Keratinocyte (primary cell): ENCODE data around the gene GALNT14.

Experiments used
- EZH2 ChIP-seq: IDR thresholded peaks from one replicate; pipeline ENCODE4 v1.6.1; 2012; ENCODE audit warnings: inconsistent platforms, mild to moderate bottlenecking, low read length, moderate library complexity
- TF ChIP-seq, protein P1 (sequence below), 3 experiments: IDR thresholded peaks in 1 of 3; conservative IDR thresholded peaks in 1 of 3; optimal IDR thresholded peaks in 1 of 3; 2 replicates in 2 of 3; 3 replicates in 1 of 3; pipeline versions ENCODE3 to v1.5.1; 2011; ENCODE audit warnings: low read length in 3 of 3, mild to moderate bottlenecking in 3 of 3, moderate library complexity in 2 of 3, control low read depth in 1 of 3, inconsistent platforms in 1 of 3; ENCODE audit not compliant: insufficient read depth in 2 of 3; ENCODE audit errors: extremely low read depth in 1 of 3

DNA sequence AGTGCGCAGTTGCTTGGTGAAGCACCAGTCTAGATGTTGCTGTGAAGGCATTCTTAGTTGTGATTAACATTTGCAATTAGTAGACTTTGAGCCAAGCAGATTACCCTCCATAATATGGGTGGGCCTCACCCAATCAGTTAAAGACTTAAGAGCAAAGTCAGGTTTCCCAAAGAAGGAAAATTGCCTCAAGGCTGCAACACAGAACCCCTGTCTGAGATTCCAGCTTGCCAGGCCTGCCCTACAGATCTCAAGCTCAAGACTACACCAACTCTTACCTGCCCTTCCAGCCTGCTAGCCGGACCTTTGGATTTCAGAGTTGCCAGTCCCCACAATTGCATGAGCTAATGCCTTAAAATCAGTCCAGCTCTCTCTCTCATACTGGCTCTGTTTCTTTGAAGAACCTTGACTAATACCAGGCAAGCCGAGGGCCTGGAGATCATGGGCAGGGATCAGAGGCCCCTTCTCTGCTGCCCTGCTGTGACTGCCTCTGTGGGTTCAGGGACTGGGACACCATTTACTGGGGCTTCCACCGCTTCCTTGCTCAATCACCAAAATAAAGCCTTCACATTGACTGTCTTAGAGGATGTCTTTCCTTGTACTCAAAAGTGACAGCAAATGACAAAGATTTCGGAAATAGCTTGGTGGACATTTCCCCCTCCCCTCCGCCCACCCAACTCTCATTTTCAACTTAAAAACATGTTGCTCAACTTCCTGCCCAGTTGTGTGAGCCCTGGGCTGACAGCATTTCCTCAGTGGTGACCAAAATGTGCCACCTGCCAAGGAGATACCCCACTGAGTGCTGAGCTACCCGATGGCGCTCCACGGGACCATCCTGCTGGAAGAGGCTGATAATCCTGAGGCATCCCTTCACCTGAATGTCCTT lies 86.7 kb downstream of the GALNT14 start:
- no peak for TF ChIP-seq EZH2
- TF ChIP-seq, protein P1, sequence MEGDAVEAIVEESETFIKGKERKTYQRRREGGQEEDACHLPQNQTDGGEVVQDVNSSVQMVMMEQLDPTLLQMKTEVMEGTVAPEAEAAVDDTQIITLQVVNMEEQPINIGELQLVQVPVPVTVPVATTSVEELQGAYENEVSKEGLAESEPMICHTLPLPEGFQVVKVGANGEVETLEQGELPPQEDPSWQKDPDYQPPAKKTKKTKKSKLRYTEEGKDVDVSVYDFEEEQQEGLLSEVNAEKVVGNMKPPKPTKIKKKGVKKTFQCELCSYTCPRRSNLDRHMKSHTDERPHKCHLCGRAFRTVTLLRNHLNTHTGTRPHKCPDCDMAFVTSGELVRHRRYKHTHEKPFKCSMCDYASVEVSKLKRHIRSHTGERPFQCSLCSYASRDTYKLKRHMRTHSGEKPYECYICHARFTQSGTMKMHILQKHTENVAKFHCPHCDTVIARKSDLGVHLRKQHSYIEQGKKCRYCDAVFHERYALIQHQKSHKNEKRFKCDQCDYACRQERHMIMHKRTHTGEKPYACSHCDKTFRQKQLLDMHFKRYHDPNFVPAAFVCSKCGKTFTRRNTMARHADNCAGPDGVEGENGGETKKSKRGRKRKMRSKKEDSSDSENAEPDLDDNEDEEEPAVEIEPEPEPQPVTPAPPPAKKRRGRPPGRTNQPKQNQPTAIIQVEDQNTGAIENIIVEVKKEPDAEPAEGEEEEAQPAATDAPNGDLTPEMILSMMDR (optimal IDR thresholded peaks at IDR 0.05 in 1 of 3, IDR thresholded peaks at IDR 0.05 in 1 of 3, conservative IDR thresholded peaks at IDR 0.05 in 1 of 3; ENCODE audit: extremely low read depth in 1 of 3, insufficient read depth in 2 of 3, low read length in 3 of 3), result no peak
